ENCODE data around the gene AUTS2. TPM values are rescaled to one million over a fixed set of nuclear protein-coding genes. Genes with fewer than 3 reads are reported as not detected.

AUTS2 gene
- total RNA-seq, 3 donors from 2014 or later = 31.2 to 67.6 (median 36.5) TPM

- no peaks in the 10 kb centered on the region for H3K9me3 ChIP-seq
- no peak for TF ChIP-seq CTCF (IDR thresholded peaks at IDR 0.05)
- no peak overlapping the region for H3K4me3 ChIP-seq
- DNase-seq = no peak
- H3K4me1 ChIP-seq (ENCODE audit: low read depth) = no peaks in the 10 kb centered on the region
- intact Hi-C loops (cut with DNase I, micrococcal nuclease) = no loop called here
- H3K36me3 ChIP-seq (ENCODE audit: low read depth) = no peaks in the 10 kb centered on the region
- no peak for ATAC-seq
These were observed 714.1 kb downstream of the AUTS2 start for GRCh38 chr7:70312336-70312735.

DNA sequence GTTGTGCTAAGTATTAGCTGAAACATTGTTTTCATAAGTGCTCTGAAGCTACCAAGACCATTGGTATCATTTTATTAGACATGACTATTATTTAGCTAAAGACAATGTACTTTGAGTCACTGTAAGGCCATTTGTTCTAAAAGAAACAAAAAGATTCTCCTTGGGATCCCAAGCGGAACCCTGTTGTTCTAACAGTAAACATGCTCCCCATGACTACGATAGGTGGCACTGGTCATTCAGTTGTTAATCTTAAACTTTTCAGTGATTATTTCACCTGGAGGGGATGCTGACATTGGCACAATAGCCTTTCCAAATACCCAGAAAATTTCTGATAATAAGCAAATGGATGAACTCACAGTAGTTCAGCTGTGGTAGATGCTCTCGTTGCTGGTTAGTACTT, 715.0 kb downstream of the AUTS2 start:
- intact Hi-C loops (cut with DNase I, micrococcal nuclease) = no loop called here
- DNase-seq = no peak
- no peak for ATAC-seq
- Histone ChIP-seq H3K4me3 (no peak overlapping the region), H3K36me3 (ENCODE audit: low read depth) (no peaks in the 10 kb centered on the region), H3K9me3 (no peaks in the 10 kb centered on the region), H3K4me1 (ENCODE audit: low read depth) (no peaks in the 10 kb centered on the region)
- TF ChIP-seq CTCF (IDR thresholded peaks at IDR 0.05) = no peak

- intact Hi-C loops (cut with DNase I, micrococcal nuclease) = no loop called here
- Histone ChIP-seq H3K36me3 (ENCODE audit: low read depth) (no peaks in the 10 kb centered on the region), H3K9me3 (no peaks in the 10 kb centered on the region), H3K4me1 (ENCODE audit: low read depth) (no peaks in the 10 kb centered on the region), H3K4me3 (no peak overlapping the region)
- TF ChIP-seq CTCF (IDR thresholded peaks at IDR 0.05) = no peak
- no peak for DNase-seq
- no peak for ATAC-seq
These were observed 715.4 kb downstream of the AUTS2 start for GRCh38 chr7:70313687-70314086.

- no peaks in the 10 kb centered on the region for H3K9me3 ChIP-seq
- no peak for ATAC-seq
- no peak for DNase-seq
- no peaks in the 10 kb centered on the region for H3K4me1 ChIP-seq (ENCODE audit: low read depth)
- H3K36me3 ChIP-seq (ENCODE audit: low read depth) = no peaks in the 10 kb centered on the region
- H3K4me3 ChIP-seq = no peak overlapping the region
- intact Hi-C loops (cut with DNase I, micrococcal nuclease) = no loop called here
- no peak for TF ChIP-seq CTCF (IDR thresholded peaks at IDR 0.05)
These were observed 715.9 kb downstream of the AUTS2 start for GRCh38 chr7:70314221-70314620.

GRCh38 chr7:70316745-70317144, 718.5 kb downstream of the AUTS2 start:
- no peaks in the 10 kb centered on the region for H3K9me3 ChIP-seq
- intact Hi-C loops (cut with DNase I, micrococcal nuclease) = no loop called here
- DNase-seq = no peak
- no peaks in the 10 kb centered on the region for H3K36me3 ChIP-seq (ENCODE audit: low read depth)
- no peaks in the 10 kb centered on the region for H3K4me1 ChIP-seq (ENCODE audit: low read depth)
- TF ChIP-seq CTCF (IDR thresholded peaks at IDR 0.05) = no peak
- no peak overlapping the region for H3K4me3 ChIP-seq
- no peak for ATAC-seq

- Histone ChIP-seq H3K9me3 (no peaks in the 10 kb centered on the region), H3K4me3 (no peak overlapping the region), H3K4me1 (ENCODE audit: low read depth) (no peaks in the 10 kb centered on the region), H3K36me3 (ENCODE audit: low read depth) (no peaks in the 10 kb centered on the region)
- no peak for DNase-seq
- no peak for ATAC-seq
- TF ChIP-seq CTCF (IDR thresholded peaks at IDR 0.05) = no peak
- intact Hi-C loops (cut with DNase I, micrococcal nuclease) = no loop called here
These were observed 719.1 kb downstream of the AUTS2 start for GRCh38 chr7:70317356-70317755.
